HK-2 (cell line): ENCODE results near the gene RHEX.
"Not testable (repeated sequence)": the region's sequence is repeated elsewhere in the genome, so short reads cannot be mapped to it uniquely, and the experiment has no call there.

Experiments
- DNase-seq: peaks from one replicate; pipeline ENCODE4 v3.0.0-alpha.2; 2018; ENCODE audit not compliant: unreplicated experiment

RHEX gene

DNA sequence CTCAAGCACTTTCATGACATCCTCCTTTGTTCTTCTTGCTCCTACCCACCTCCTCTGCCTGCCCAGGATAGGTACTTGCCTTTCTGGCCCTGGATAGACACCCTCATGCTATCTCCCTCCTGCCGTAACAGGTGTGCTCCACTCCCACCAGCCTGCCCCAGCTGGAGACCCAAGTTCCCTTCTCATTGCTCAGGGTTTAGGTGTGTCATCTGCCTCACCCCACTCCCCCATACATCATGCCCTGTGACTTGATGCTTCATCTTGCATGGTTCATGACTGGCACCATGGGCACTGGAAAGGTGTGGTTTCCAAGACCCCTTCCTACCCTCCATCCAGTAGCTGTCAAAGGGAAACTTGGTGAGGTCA lies 5.9 kb downstream of the RHEX start:
- no peak for DNase-seq

DNA sequence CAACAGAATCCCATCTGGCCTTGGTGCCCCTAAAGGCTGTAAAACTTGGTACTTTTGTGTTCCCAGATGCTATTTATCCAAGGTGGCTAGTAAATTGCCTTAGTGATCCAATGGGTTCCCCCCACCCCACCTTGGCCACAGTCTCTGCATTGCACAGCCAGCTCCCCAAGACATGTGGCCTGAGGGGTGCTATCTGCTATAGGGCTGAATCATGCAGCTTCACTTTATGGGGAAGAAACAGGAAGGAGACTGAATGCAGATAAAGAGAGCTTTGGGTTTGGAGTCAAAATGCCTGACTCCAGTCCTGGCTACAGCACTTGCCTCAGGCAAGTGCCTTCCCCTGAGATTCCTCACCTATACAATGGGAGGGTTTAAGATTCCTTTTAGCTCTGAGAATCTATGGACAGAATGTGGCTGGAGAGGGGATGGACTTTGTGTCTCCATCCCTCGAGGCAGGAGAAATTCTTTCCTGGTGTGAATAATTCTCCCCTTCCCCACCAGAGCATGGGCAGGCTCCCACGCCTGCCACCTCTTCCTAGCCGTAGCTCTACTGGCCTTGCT lies 6.5 kb downstream of the RHEX start:
- DNase-seq, result no peak

DNA sequence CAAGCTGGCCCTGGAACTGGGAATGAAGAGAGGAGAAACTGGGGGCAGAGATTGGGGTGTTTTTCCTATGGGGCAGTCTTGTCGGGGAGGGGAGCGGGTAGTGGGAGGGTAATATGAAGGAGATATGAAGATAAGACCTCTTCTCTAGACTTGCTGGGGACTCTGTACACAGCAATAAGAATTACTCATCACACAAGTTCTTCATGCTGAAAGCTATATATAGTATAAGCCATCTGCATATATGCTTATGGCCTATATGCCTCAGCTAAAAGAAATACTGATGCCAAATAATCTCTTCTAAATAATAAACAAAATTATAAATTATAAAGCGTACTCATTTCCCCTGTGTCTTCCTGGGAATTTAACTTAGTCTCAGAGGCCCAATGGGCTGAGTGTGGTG lies 7.9 kb downstream of the RHEX start:
- DNase-seq, result no peak

DNA sequence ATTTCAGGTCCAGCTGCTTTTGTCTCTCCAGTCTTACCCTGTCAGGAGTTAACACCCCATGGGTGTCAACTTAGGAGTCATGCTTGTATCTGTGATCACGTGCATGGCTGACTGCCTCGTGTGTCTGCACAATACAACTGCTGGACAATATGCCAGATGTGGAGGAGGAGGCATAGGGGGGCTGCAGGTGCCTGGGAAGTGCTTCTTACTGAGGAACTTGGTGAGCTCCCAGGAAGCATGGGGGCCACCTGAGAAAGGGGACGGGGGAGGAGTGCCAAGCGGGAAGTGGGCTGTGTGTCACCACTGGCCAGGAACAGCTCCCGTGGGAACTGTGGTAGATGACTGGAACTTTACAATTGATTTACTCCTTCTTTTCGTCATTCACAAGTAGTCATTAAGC lies 9.5 kb downstream of the RHEX start:
- DNase-seq, result no peak

DNA sequence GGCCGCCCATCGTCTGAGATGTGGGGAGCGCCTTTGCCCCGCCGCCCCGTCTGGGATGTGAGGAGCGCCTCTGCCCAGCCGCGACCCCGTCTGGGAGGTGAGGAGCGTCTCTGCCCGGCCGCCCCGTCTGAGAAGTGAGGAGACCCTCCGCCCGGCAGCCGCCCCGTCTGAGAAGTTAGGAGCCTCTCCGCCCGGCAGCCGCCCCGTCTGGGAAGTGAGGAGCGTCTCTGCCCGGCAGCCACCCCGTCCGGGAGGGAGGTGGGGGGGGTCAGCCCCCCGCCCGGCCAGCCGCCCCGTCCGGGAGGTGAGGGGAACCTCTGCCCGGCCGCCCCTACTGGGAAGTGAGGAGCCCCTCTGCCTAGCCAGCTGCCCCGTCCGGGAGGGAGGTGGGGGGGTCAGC lies 11.0 kb downstream of the RHEX start:
- DNase-seq, result not testable (repeated sequence)

DNA sequence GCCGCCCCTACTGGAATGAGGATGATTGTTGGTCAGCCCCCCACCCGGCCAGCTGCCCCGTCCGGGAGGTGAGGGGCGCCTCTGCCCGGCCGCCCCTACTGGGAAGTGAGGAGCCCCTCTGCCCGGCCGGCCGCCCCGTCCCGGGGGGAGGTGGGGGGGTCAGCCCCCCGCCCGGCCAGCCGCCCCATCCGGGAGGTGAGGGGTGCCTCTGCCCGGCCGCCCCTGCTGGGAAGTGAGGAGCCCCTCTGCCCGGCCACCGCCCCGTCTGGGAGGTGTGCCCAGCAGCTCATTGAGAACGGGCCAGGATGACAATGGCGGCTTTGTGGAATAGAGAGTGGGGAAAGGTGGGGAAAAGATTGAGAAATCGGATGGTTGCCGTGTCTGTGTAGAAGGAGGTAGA lies 11.5 kb downstream of the RHEX start:
- not testable (repeated sequence) for DNase-seq

DNA sequence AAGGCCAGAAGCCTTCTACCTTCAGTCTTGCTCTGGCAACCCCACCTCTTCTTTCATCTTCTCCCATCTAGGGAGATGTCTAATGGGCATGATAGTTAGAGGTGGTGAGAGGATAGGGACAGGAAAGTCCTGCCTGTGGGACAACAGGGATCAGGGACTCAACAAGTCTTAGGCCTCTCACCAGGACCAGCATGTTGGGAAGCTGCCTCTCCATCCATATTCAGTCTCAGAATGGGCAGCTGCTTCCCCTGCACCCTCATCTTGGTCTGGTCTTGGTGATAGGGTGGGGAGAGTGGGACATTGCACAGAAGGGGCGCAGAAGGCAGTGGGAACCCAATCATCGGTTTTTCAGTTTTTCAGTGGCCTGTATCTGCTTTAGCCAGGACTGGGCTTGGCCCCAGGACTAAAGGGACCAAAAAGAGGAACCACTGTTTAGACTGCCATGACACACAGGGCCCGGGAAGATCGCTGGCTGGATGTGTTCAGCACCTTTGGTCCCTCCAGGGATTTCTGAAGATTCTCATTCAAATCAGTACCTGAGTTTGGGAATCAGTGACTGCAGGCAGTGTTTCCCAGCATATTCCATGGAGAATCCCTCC lies 12.7 kb downstream of the RHEX start:
- DNase-seq, result no peak

DNA sequence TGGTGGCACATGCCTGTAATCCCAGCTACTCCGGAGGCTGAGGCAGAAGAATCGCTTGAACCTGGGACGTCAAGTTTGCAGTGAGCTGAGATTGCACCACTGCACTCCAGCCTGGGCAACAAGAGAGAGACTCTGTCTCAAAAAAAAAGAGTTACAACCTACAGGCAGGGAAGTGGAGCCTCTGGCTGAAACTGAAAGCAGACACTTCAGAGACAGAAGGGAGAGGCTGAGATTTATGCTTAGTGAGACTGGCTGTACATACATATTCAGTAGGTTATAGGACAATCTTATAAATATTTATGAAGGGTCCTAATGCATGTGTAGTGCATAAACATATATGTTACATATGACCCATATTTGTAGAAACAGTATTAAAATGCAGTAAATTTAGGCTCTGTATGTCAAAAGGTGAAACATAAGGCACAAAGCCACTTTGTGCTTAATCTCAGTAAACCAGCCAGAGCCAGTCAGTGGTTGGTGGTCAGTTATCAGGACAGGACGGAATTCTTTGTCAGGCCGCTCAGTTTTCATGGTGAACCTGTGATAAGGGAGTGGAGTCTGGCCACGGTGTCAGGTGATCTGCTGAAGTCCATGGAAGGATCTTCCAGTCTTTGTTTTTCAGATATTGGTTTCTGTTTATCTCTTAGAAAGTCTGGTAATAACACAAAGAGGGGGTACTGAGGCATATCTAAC lies 13.7 kb downstream of the RHEX start:
- no peak for DNase-seq

DNA sequence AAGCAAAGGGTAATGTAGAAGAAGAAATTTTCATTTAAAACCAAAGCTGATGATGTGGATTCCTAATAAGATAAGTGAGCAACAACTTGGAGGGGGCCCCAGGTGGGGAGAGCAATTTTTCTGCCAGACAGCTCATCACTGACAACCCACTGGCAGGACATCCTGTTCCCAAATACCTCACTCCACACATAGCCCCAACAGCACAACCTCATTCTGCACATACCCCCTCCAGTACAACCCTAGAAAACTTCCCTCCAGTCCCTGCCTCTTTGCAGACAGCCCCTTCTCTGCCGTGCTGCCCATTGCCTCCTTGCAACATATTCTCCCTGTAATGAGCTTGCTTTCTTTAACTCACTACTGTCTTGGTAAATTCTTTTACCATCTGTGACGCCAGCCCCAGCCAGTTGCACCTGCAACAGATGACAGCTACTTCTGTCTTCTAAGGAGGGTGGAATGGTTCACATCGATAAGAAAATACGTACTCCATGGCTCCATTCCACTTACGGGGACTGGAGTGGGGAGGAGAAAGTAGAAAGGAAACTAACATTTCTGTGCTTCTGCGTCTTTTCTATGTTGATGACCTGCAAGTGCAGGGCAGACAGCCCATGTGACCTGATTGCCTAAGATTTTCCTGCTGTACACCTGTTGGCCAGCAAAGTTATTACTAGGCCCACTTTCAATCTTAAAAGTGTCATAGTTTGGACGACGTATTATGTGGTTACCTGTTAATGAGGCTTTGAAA lies 14.7 kb downstream of the RHEX start:
- DNase-seq, result no peak

DNA sequence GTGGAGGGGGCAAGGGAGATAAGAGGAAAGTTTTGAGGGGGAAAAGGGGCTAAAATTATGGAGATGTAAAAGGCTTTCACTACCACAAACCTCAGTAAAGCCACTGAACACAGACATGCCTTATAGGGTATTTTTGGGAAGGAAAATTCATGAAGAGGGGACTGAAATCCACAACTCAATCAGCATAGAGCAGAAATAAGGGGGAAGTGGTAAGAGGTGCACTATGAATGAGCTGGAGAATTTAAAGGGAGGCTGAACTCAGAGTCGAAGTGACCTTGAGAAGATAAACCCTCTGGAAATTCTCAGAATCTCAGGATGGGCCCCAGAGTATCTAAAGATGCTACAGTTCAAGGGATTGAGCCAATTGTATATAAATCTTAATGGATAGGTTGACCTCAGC lies 15.3 kb downstream of the RHEX start:
- no peak for DNase-seq

DNA sequence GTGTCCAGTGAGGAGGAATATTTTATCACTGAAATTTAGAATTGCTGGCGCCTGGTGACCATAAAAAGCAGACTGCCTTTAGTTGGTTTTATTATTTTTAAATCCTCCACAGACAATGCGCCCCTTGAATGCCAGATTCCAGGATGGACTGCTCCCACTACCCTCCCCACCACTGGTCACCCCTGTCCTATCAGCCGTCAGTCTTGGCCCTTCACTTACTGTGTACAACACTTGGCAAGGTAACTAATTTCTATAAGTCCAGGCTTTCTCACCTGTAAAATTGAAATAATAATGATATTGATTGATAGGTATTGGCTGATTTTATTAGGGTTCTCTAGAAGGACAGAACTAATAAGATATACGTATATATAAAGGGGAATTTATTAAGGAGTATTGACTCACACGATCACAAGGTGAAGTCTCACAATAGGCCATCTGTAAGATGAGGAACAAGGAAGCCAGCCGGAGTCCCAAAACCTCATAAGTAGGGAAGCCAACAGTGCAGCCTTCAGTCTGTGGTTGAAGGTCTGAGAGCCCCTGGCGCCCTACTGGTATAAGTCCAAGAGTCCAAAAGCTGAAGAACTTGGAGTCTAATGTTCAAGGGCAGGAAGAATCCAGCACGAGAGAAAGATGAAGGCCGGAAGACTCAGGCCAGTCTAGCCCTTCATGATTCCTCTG lies 17.8 kb downstream of the RHEX start:
- DNase-seq, result no peak

DNA sequence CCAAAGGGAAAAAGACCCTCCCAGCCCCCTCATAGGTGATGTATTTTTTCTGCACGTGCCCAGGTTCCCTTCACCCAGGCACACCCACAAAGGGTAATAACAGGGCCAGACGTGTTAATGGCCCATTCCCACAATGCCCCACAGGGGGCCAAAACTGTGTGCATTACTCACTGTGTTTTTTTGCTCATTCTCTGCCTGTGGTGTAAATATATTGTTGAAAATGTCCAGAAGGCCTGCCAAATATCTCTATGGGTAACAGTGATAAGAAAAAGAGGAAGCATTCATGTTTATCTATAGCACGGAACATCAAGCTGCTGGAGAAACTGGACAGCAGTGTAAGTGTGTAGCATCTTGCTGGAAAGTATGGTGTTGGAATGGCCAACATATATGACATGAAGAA lies 21.9 kb downstream of the RHEX start:
- no peak for DNase-seq

DNA sequence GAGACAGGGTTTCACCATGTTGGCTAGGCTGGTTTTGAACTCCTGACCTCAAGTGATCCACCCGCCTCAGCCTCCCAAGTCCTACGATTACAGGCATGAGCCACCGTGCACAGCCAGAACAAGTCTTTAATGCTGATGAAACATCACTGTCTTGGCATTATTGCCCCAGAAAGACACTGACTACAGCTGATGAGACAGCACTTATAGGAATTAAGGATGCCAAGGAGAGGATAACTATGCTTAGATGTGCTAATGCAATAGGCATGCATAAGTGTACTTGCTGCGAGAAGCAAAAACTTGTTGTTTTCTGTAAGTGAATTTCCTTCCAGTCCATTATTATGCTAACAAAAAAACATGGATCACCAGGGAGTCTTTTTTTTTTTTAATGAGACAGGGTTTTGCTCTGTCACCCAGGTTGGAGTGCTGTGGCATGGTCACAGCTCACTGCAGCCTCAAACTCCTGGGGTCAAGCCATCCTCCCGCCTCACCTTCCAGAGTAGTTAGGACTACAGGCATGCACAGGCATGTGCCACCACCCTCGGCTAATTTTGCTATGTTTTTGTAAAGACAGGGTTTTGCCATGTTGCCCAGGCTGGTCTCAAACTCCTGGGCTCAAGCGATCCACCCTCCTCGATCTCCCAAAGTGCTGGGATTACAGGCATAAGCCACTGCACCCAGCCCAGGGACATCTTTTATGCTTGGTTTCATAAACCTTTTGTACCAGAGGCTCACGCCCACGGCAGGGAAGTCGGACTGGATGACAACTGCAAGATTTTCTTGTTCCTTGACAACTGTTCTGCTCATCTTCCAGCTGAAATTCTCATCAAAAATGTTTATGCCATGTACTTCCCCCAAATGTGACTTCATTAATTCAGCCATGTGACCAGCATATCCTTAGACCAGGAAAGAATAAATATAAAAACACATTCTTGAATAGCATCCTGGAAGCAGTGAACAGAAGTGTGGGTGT lies 23.1 kb downstream of the RHEX start:
- no peak for DNase-seq

DNA sequence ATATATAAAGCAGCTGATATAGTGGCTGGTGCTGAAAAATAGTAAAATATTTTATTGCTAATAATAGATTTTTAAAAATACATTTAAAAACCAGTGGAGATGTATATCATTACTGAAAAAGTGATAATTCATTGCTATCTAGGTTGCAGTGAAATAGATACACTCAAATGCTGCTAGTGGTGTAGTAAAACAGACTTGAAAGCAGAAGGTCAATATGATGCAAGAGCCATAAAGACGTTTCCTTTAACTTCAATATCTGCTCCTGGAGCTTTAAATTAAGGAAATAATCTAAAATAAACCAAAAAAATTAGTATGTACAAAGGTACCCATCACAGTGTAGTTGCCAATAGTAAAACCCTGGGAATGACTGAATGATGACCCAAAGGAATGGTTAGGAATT lies 26.2 kb downstream of the RHEX start:
- no peak for DNase-seq

DNA sequence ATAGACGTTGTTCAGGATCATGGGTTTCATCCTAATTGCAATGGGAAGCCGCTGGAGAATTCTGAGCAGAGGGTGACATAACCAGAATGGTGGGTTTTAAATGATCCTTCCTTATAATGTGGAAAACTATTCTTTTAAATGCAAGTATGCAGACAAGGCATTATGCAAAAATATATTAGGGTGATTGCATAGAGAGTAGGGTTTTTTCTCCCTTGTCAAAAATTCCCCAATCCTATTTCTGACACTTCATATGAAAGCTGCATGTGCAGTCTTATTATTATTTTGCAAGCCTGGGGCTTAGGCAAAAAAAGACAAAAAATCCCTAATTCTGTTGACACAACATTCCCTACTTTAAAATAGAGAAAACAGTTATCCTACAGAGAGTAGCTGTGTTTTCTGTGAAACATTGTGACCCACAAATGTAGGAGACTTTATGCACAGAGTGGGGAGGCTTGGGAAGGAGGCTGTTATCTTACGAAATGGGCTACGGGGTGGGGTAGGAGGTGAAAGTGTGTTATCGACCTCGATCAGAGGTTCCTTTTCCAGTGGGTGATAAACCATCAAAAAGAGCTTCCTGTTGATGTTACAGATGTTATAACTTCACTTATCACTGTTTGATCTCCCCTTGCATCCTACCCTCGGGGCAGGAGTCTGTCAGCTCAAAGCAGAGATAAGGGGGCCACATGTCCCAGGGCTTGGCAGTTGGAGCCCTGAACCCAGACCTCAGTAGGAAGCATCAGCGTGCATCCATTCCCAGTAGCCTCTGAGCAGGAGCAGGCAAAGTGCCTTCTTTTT lies 27.2 kb downstream of the RHEX start:
- DNase-seq, result no peak

DNA sequence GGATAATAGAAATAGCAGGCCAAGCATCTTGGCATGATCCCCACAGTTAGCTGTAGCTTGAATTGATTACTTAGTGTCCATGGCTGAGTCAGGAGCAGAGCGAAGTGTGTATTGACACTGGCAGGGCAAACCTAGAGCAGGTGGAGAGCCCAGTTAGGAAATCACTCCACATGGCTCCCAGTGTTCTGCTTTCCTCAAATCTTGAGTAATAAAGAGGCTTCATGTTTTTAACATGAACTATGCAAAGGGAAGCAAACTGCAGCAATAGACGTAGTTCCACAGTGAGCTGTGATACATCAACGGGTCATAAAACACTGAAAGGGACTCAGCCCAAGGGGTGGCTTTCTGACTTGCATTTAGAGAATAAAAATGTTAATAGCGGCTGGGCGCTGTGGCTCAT lies 28.9 kb downstream of the RHEX start:
- no peak for DNase-seq

DNA sequence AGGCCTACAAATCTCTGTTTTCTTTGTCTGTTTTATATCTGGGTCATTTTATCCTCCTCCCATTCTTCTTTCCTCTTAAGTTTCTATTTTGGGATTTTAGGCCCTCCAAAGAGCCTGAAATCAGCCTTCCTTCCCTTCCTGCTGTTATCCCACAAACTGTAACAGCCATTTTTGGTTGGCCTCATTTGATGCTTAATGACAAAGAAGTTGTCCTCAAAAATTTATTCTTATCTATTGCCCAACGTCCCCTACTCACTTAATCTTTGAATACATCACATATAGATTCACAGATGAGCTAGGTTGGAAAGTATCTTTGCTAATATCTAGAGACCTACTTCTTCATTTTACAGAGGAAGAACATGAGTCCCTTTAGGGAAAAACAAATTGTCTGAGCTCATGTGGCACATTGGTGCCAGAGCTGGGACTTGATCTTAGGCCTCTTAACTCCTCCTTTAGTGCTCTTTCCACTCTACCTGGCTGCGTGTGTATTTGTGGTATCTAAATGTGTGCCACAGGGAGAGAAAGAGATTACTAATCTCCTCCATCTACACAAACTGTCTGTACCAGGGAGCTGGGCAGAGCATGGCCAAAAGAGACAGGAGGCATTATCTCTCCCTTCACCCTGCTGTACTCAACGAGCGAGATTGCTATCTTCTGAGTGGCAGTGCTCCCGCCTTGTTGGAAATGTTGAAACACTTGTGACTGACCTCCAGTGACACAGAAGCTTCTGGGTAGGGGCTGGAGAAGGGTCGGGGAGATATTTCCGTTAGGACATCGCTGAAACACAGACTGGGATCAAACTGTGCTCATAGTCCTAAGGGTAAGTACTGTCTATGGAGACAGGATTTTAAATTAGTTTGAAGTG lies 30.1 kb downstream of the RHEX start:
- DNase-seq, result no peak

DNA sequence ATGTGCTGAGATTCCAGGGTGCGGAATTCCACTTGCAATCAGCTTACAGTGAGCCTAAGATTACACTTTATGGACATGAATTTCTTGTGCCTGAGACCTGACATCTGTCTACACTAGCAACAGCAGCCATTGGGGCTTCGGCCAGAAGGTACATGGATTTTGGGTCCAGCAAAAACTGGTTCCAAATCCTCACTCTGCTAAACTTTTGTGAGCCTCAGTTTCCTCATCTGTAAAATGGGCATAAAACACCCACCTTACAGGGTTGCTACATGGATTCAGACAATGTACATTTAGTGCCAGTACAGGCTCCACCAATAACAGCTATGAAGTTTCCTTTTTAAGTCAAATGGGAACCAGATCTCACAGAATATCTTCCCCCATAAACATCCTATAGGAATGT lies 30.8 kb downstream of the RHEX start:
- DNase-seq, result no peak

DNA sequence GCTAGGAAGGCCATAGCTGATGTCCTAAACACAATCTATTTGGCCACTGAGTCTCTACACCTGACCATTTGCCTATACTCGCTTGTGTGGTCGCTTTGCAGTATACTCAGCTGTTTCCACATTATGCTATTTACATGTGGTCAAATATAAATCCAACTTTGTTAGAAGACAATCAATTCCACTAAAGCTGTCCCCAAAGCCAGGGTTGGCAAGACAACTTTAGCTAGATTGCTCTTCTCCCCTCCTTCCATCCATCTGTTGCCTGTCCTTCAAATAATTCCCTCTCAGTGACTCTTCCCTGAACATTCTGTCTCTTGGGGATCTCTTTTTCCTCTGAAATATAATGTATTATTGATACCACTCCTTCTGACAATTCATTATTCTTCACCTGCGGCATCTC lies 34.1 kb downstream of the RHEX start:
- no peak for DNase-seq

DNA sequence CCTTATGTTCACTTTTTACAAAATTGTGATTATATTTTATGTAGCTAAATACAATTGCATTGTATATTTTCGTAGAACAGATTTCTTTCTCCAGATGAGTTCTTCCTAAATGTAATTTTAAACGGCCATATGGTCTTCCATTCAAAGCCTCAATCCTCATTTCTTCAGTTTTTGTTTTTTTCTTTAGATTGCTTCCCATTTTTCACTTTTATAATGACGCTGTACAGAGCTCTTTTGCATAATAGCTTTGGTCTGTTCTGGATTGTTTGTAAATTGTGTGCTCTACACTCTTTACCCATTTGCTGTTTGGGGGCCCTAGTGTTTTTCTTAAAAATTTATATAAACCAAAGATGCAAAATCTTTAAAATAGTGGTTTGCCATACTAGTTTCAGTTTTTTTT lies 36.4 kb downstream of the RHEX start:
- no peak for DNase-seq
